MM.1S (cell line): ENCODE data around the gene CRMP1.

Experiments
- CTCF ChIP-seq: fragments of 300-600 bp; sonication (generic); IDR thresholded peaks from 2 replicates; pipeline ENCODE4 v1.5.1; 2016; ENCODE audit warnings: antibody characterized with exemption, low read length, mixed read lengths
- EZH2 ChIP-seq: fragments of 300-600 bp; sonication (generic); optimal IDR thresholded peaks from 2 replicates; pipeline ENCODE3; 2017; ENCODE audit warnings: low read depth, mild to moderate bottlenecking, antibody characterized with exemption, low read length, mixed read lengths
- EZH2phosphoT487 ChIP-seq: fragments of 300-600 bp; sonication (generic); IDR thresholded peaks from 2 replicates; pipeline ENCODE4 v1.6.1; 2018; ENCODE audit warnings: antibody characterized with exemption, low read length

- no peak for TF ChIP-seq CTCF
- no peak for TF ChIP-seq EZH2phosphoT487
- TF ChIP-seq EZH2, result no peak
Observed at GRCh38 chr4:5791654-5792053, 101.2 kb downstream of the CRMP1 start.
